HG03108 (cell line): ENCODE data around the gene CAPN1.

Experiments
- ATAC-seq: cut with Tn5 transposase; IDR thresholded peaks from one replicate; pipeline ENCODE4 v1.9.1; 2021; ENCODE audit warnings: moderate library complexity; ENCODE audit not compliant: unreplicated experiment

Gene CAPN1

GRCh38 chr11:65188486-65188885, 6.8 kb downstream of the CAPN1 start:
- ATAC-seq: no peak

- no peak for ATAC-seq
Observed at GRCh38 chr11:65189191-65189590, 7.5 kb downstream of the CAPN1 start.

GRCh38 chr11:65194564-65194963, 12.8 kb downstream of the CAPN1 start:
- ATAC-seq: no peak

GRCh38 chr11:65204143-65204542, 22.4 kb downstream of the CAPN1 start:
- no peak for ATAC-seq

DNA sequence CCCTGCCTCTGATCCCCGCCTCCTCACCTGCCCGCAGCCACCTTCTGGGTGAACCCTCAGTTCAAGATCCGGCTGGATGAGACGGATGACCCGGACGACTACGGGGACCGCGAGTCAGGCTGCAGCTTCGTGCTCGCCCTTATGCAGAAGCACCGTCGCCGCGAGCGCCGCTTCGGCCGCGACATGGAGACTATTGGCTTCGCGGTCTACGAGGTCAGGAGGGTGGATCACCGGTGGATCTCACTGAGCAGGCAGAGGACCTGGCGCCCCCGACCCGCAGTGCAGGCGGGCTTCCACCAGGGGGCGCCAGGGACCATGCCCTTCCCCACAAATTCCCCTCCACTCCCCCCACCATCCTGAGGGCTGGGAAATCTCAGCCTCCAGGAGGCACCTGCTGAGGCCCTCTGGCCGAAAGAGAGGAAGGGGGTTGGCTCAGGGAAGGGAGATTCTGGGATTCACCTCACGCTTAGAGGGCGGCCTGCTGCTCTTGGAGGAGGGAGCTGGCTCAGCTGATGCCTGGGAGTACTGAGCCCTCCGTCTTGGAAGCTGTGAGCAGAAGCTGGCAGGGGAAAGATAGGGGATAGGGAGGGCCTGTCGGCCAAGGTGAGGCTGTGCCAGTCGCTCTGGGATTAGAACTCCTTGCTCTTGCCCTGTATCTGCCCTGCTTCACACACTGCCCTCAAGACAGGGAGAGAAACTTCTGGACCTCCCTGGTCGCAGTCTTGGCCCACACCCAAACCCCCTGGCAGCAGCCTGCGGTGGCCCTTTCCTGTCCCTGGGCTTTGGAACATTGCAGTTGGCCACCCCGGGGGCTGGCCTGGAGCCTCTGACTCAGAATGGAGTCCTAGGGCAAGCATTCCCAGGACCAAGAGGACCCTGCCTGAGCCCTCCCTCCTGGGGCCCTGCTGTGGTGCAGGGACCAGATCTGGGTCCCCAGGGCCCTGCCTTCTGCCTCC, 23.2 kb downstream of the CAPN1 start:
- ATAC-seq: no peak

- ATAC-seq: no peak
Observed at GRCh38 chr11:65205602-65205967, 23.9 kb downstream of the CAPN1 start.

GRCh38 chr11:65206441-65206841, 24.7 kb downstream of the CAPN1 start:
- ATAC-seq: no peak

DNA sequence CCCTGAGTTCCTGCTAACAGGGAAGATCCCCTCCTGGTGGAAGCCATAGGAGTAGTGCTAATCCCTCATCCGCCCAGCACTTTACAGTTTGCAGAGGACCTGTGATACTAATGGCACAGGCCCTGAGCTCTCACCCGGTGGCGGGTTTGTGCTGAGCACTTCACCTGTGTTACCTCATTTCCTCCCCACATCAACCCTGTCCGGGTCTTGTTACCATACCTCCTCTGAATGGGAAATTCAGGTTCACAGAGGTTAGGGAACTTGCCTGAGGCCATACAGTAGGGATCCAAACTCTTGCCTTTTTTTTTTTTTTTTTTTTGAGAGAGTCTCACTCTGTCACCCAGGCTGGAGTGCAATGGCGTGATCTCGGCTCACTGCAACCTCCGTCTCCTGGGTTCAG, 25.2 kb downstream of the CAPN1 start:
- no peak for ATAC-seq

GRCh38 chr11:65207918-65208784, 26.4 kb downstream of the CAPN1 start:
- no peak for ATAC-seq

DNA sequence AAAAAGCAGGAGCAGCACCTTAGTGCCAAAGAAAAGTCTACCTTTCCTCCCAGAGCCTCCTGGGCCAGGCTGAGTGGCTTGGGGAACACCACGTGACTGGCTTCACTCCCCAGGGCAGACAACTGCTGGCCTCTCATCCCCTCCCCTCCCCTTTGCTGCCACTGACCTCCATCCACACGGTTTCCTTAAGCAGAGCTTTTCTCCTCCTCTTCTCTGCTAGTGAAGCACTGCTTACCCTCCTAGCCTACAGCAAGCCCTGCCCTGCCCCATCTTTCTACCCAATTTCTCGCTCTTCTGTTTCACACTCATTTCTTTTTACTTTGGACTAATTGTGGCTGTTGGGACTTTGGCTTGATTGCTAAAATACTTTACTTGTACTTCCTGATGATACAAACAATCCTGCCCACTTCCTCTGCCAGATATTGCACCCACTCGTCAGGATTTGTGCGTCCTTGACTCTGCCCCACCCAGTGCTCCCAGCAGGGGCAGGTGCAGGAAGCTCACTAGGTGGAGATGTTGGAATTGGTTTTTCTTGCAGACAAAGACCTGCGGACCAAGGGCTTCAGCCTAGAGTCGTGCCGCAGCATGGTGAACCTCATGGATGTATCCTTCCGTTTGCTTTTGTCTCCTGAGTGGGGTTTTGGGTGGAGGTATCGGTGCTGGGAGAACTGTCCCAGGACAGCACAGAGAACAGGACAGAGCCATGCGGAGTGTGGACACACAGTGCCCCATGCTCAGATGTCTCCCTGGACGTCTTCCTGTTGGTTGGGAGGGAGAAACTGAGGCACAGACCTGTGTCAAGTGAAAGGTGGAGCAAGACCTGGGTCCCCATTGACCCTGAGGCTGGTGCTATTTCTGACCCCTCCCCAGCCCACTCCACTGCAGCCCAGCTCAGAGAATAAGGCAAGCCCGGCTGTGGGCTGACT, 27.3 kb downstream of the CAPN1 start:
- ATAC-seq: no peak

DNA sequence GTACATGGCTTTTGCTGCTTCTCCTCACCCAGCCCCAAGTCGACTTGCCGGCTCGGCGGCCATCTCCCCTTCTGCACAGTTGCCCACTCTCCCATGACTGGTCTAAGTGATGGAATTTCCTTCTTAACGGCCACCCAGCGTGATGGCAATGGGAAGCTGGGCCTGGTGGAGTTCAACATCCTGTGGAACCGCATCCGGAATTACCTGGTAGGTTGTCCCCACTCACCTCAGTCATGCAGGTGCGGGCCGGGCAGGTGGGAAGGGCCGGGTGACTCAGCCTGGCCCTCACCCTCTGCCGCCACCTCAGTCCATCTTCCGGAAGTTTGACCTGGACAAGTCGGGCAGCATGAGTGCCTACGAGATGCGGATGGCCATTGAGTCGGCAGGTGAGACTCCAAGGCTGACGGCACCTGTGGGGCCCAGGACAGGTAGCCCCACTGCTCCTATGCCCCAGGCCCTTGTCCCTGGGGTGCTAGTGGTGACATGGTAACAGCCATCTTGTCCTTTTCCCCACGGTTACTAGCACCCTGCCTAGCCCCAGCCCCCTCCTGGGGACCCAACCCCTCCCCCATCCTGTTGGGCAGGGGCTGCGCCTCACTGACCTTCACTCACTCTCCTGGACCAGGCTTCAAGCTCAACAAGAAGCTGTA, 28.1 kb downstream of the CAPN1 start:
- ATAC-seq: no peak

- ATAC-seq: no peak
Observed at GRCh38 chr11:65210361-65210731, 28.6 kb downstream of the CAPN1 start.

DNA sequence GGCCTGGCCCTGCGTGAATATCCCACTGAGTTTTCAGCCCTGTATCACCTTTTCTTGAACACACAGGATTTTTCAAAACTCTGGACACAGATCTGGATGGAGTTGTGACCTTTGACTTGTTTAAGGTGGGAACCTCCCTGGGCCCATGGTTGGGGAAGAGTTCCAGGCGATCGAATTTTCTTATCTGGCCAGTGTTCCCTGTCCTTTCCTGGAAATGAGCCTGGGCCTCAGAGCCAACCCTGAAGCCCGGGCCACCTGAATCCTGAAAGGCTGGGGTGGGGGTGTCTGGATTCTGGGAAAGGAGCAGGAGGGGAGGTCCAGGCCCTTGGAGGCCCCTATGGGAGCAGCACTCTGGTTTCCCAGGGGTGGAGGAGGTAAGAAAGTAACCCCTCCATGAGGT, 29.0 kb downstream of the CAPN1 start:
- no peak for ATAC-seq

- no peak for ATAC-seq
Observed at GRCh38 chr11:65211293-65212105, 29.8 kb downstream of the CAPN1 start.

GRCh38 chr11:65212226-65212801, 30.6 kb downstream of the CAPN1 start:
- no peak for ATAC-seq

DNA sequence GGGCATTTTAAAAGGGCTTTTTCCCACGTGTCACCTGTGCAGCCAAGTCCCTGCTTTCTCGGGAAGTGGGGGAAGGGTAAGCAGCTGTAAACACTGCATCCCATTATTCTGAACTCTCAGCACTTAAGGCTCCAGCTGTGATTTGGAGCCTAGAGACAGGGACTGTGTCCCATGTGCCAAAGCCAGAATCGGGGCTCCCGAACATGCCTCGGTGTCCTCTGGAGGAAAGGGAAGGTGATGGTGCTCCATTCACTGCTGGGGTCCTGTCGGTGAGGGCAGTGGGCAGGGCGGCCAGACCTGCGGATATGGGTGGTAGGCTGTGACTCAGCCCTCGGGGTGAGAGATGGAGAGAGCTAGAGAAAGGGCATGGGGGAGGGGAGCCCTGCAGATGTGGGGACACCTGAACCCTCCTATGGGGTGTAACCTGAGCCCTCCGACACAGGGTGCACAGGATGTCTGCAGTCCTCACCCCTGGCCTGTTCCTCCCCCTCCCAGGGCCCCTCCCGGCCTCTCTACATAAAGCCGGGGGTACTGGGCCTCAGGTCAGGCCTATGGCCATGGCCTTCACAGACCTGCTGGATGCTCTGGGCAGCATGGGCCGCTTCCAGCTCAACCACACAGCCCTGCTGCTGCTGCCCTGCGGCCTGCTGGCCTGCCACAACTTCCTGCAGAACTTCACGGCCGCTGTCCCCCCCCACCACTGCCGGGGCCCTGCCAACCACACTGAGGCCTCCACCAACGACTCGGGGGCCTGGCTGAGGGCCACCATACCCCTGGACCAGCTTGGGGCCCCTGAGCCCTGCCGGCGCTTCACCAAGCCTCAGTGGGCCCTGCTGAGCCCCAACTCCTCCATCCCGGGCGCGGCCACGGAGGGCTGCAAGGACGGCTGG, 31.8 kb downstream of the CAPN1 start:
- no peak for ATAC-seq

DNA sequence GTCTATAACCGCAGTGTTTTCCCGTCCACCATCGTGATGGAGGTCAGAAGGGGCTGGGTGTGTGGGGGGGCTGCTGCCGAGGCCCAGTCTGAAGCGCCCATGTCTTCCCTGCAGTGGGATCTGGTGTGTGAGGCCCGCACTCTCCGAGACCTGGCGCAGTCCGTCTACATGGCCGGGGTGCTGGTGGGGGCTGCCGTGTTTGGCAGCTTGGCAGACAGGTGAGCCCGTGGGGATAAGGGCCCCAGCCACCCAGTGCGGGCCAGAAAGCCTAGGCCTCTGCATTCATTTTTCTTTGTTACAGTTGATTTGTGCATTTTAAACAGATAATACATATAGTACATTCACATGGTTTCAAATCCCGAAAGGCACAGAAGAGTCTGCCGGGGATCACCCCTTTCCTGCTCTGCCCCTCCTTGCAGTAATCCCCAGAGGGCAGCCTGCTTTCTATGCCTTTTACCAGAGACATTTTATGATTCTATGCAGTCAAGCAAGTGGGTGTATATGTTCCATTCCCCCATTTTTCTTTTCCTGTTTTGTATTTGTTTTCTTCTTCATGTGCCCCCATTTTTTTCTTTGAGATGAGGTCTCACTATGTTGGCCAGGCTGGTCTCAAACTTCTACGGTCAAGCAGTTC, 32.6 kb downstream of the CAPN1 start:
- ATAC-seq: no peak
